ENCODE data around the gene PRR5.

PRR5 gene

DNA sequence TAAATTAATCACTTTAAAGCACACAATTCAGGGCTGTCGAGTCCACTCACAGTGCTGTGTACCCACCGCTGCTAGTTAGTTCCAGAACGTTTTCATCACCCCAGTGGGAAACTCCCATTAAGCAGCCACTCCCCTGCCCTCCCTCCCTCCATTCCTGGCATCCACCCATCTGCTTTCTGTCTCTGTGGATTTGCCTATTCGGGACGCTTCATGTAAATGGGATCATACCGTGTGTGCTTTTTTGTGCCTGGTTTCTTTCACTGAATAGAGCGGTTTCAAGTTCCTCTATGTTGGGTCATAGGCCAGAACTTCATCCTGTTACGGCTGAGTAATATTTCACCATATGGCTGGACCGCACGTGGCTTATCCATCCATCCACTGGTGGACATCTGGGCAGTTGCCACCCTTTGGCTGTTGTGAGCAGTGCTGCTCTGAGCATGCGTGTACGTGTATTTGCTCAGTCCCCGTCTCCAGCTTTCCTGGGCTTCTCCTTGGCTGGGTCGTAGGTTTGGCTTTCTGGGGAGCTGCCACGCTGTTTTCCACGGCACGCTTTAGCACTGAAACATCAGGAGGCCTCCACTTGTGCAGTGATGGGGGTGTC, 80.5 kb downstream of the PRR5 start:
- in situ Hi-C loops (cut with MboI; ENCODE audit: low sequenced_read_pairs) = no loop called here

DNA sequence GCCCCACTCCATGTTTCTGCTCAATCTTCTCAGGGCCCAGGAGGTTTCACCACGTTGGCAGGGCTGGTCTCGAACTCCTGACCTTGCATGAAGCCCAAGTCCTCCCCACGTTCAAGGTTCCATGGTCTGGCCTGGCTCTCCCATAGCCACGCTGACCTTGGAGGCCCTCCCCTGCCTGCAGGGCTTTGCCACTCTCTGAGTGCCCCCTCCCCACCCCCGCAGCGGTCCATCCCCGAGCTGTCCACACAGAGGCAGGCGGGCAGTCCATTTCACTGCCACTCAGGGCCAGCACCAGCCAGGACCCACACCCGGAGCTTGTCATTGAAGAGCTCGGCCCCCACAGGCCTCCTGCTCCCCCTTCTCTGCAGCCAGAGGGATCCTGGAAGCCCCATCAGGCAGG, 81.1 kb downstream of the PRR5 start:
- in situ Hi-C loops (cut with MboI; ENCODE audit: low sequenced_read_pairs) = no loop called here

DNA sequence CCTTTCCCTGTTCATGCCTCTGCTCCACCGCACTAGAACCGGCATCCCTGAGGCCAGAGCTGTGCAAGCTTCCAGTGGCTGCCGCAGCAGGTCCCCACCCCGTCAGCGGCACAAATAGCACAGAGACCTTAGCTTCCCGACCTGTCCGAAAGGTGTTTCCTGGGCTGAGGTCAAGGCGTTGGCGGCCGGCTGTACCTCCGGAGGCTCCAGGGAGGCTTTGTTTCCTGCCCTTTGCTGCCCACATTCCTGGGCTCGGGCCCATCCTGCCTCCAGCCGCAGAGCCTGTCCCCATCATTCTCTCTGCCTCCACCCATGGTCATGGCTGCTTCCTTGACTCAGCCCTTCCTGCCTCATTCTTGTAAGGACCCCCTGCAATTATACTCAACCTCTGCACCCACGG, 81.6 kb downstream of the PRR5 start:
- in situ Hi-C loops (cut with MboI; ENCODE audit: low sequenced_read_pairs) = no loop called here

GRCh38 chr22:44786136-44786535, 84.1 kb downstream of the PRR5 start:
- in situ Hi-C loops (cut with MboI; ENCODE audit: low sequenced_read_pairs) = no loop called here

DNA sequence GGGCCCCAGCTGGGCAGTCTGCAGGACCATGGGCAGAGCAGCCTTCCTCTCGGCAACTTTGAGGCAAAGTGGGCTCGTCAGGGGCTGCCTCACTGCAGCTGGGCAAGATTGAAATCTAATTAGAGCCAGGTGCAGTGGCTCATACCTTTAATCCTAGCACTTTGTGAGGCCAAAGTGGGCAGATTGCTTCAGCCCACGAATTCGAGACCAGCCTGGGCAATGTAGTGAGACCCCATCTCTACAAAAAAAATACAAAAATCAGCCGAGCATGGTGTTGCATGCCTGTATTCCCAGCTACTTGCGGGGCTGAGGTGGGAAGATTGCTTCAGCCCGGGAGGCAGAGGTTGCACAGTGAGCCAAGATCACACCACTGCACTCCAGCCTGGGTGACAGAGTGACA, 84.6 kb downstream of the PRR5 start:
- in situ Hi-C loops (cut with MboI; ENCODE audit: low sequenced_read_pairs) = no loop called here
